Uterus (tissue), 2 donors: ENCODE measurements around the gene CAPN11.

Experiments used
- CTCF ChIP-seq, 4 experiments: fragments of 200-600 bp in 2 of 4; fragments of 450-650 bp in 2 of 4; sonication (generic) in 2 of 4; IDR thresholded peaks; one replicate each; pipeline ENCODE4 v1.5.1; 2016 to 2019; ENCODE audit warnings: antibody characterized with exemption in 4 of 4, mild to moderate bottlenecking in 2 of 4, moderate library complexity in 1 of 4
- POLR2A ChIP-seq, 2 donors: fragments of 450-650 bp; IDR thresholded peaks; one replicate each; pipeline ENCODE4 v1.6.1; 2016; ENCODE audit warnings: antibody characterized with exemption in 2 of 2, mild to moderate bottlenecking in 1 of 2, moderate library complexity in 1 of 2

- TF ChIP-seq CTCF (IDR thresholded peaks at IDR 0.05) (no peak), POLR2A (IDR thresholded peaks at IDR 0.05) (no peak)
Measured at GRCh38 chr6:44169886-44170570, 11.4 kb downstream of the CAPN11 start.
